K562 treated with DMSO at 1 percent for 48 hours (cell line): ENCODE results near the gene NKAPD1. TPM values are rescaled to one million over a fixed set of nuclear protein-coding genes. Genes with fewer than 3 reads are reported as not detected.

Source experiments
- total RNA-seq: library from RNA; unstranded; fragments of 300-600 nt; gene quantifications from 2 replicates; pipeline ENCODE4 v1.2.3, GENCODE V29; 2022; ENCODE audit warnings: low replicate concordance; ENCODE audit errors: extremely low read depth

Gene NKAPD1
- not detected in 2 replicates for total RNA-seq

DNA sequence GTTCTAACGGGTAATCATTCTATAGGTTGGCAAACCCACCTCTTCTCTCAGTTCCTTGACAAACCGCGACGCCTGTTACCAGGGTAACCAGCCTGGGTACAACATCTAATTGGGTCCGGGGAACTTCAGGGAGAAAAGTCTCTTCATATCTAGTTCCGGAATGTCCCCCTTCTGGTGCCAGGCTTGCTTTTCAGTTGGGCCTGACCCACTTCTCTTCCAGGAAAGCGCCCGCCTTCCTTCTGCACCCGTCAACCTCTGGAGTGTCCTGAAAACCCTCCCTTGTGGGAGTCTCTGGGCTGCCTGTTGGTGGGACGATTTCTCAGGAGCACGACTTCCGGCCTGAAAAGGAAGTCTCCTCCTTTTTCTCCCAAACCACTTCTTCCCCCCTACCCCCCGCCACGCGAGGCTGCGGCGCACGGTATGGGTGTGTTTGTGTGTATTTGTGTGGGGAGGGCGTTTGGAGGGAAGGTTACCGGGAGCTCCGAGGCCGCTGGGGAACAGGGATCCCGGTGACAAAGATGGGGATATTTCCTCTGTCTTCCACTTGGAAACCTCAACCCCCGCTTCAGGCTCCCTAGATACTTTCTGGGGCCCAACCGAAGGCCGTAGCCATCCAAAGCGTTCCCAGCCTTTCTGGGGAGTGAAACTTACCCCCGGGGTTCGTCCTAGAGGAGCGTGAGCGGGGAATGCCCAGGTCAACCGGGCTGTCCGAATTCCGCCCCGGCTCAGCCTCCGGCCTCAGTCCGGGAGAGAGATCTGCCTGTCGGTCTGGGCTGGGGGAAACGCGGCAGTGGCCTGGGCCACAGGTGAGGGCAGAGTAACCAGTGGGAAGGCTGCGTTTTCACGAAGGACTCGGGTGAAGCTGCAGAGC is at the start of gene NKAPD1, which contains the start of gene PIH1D2:
TSS of gene NKAPD1 (plus strand) at position 359 of the 871 bp plus-strand sequence. CDS start 1,276 bp downstream, outside the sequence.
TSS of gene PIH1D2 (minus strand) at position 77 of the 871 bp plus-strand sequence. CDS start 843 bp downstream, outside the sequence.

DNA sequence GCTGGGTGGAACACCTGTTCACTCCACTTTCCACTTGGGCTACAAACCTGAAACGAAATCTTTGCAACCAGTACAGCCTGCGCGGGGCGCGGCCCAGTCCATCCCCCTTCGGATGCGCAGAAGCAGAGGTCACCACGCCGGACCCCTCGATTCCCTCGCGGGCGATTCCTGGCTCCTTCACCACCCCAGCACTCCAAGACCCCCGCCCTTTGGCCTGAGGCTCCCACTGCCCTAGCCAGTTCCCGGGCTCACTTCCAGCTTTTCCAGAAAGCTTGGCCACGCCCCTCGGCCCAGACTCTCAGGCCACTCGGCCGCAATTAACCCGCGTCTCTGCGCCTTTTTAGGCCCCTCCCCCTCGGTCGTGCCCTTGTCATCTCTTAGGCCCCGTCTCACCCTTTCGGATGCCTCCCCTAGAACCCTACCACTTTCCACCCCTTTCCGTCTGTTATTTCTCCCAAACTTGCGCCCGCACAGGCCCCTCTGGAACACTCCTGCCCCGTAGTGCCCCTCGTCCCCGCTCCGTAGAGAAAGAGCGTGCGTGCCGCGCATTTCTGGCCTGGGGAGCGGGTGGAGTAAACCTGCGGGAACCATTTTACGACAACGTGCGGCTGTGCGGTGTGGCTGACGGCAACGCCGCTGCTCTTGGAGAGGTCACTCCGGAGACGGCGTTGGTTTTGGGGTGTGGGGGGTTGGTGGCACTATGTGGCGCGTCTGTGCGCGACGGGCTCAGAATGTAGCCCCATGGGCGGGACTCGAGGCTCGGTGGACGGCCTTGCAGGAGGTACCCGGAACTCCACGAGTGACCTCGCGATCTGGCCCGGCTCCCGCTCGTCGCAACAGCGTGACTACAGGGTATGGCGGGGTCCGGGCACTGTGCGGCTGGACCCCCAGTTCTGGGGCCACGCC is 49.1 kb upstream of the NKAPD1 start, which contains the start of gene DLAT:
TSS of gene DLAT (plus strand) at position 636 of the 906 bp plus-strand sequence. CDS start at position 701, 65 bp downstream.

DNA sequence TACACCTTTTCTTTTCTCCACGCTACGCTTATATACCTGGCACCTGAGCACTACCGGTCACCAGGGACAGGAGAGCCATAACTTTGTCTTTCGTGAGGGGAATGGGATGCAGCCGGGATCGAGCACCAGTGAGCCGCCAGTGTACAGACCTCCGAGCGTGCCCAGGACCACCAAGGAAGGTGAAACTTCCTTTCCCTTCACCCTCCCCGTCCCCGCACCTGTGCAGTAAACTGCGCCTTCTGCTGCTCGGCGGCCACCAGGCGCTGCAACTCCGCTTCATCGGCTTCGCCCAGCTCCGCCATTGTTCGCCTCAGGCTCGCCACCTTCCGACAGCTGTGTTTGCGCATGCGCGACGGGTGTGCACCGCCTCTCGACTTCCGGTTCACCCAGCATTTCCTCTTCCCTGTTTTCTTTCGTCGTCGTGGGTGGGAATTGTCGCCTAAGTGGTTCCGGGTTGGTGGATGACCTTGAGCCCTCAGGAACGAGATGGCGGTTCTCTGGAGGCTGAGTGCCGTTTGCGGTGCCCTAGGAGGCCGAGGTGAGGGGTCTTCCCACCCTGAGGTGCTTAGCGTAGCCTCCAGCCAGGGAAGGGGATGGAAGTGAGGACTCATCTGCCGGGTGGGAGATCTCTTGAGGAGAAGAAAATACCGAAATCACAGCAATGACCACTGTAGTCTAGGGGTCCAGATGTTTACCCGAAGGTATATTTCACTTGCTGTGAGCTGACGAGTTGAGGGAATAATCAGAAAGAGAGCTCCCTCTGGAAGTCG is 12.5 kb downstream of the NKAPD1 start, which contains the start of the genes SDHD and TIMM8B:
TSS of gene SDHD (plus strand) at position 452 of the 770 bp plus-strand sequence. CDS start at position 487, 35 bp downstream.
TSS of gene TIMM8B (minus strand) at position 335 of the 770 bp plus-strand sequence. CDS start at position 302, 33 bp downstream.

Other genes starting within 250 kb of the NKAPD1 start
- not detected in 2 replicates for gene ALG9, start 202.7 kb upstream of the NKAPD1 start, total RNA-seq
- gene FDXACB1, start 195.1 kb upstream of the NKAPD1 start, total RNA-seq = not detected in 2 replicates
- gene CFAP68, start 194.8 kb upstream of the NKAPD1 start, total RNA-seq = not detected in 2 replicates
- not detected in 2 replicates for gene CRYAB, start 162.5 kb upstream of the NKAPD1 start, total RNA-seq
- gene HSPB2, start 161.6 kb upstream of the NKAPD1 start, total RNA-seq = not detected in 2 replicates
- not detected in 2 replicates for gene C11orf52, start 155.4 kb upstream of the NKAPD1 start, total RNA-seq
- gene DIXDC1, start 137.0 kb upstream of the NKAPD1 start, total RNA-seq = not detected in 2 replicates
- gene DLAT, start 48.9 kb upstream of the NKAPD1 start, total RNA-seq = not detected in 2 replicates
- gene PIH1D2, start 282 bp upstream of the NKAPD1 start, total RNA-seq = not detected in 2 replicates
- gene TIMM8B, start 12.5 kb downstream of the NKAPD1 start, total RNA-seq = 763 TPM in 1 of 2 replicates, not detected in the other
- not detected in 2 replicates for gene SDHD, start 12.6 kb downstream of the NKAPD1 start, total RNA-seq
- gene IL18, start 89.8 kb downstream of the NKAPD1 start, total RNA-seq = not detected in 2 replicates
- gene TEX12, start 93.1 kb downstream of the NKAPD1 start, total RNA-seq = not detected in 2 replicates
- gene BCO2, start 101.2 kb downstream of the NKAPD1 start, total RNA-seq = not detected in 2 replicates
- gene PTS, start 152.1 kb downstream of the NKAPD1 start, total RNA-seq = not detected in 2 replicates
- gene PLET1, start 186.6 kb downstream of the NKAPD1 start, total RNA-seq = not detected in 2 replicates